ENCODE results near the gene PLPP6.

PLPP6 gene

GRCh38 chr9:4713849-4714248 lies 51.8 kb downstream of the PLPP6 start:
- ChIA-PET POLR2A (no interaction called here), CTCF (no interaction called here)
- no peak for DNase-seq (ENCODE audit: extremely low spot score)
- no peak for TF ChIP-seq PKNOX1 (IDR thresholded peaks at IDR 0.05)
- TF ChIP-seq TARDBP (IDR thresholded peaks at IDR 0.05), result no peak
- TF ChIP-seq ZNF384 (IDR thresholded peaks at IDR 0.05), result no peak
- no peak for TF ChIP-seq FOXM1 (IDR thresholded peaks at IDR 0.05; ENCODE audit: borderline replicate concordance)
- TF ChIP-seq HDGF (IDR thresholded peaks at IDR 0.05; ENCODE audit: borderline replicate concordance), result no peak

- ChIA-PET CTCF (no interaction called here), POLR2A (no interaction called here)
- no peak for DNase-seq (ENCODE audit: extremely low spot score)
- TF ChIP-seq FOXM1 (IDR thresholded peaks at IDR 0.05; ENCODE audit: borderline replicate concordance) (no peak), ELF4 (IDR thresholded peaks at IDR 0.05) (no peak), CTBP1 (IDR thresholded peaks at IDR 0.05; ENCODE audit: borderline replicate concordance) (no peak), PKNOX1 (IDR thresholded peaks at IDR 0.05) (no peak), ZNF384 (IDR thresholded peaks at IDR 0.05) (no peak), SUZ12 (IDR thresholded peaks at IDR 0.05) (no peak), NFRKB (IDR thresholded peaks at IDR 0.05) (no peak)
Measured at GRCh38 chr9:4714266-4715016, 52.3 kb downstream of the PLPP6 start.
